Right renal cortex interstitium (tissue), 3 donors: ENCODE results near the gene CD200R1L. TPM values are rescaled to one million over a fixed set of nuclear protein-coding genes. Genes with fewer than 3 reads are reported as not detected.

Experiments used
- DNase-seq, 3 donors: peaks; one replicate each; pipeline ENCODE4 v3.0.0-alpha.2; 2013; ENCODE audit warnings: low read depth in 3 of 3, low spot score in 2 of 3
- polyA plus RNA-seq, 3 donors: library from polyadenylated mRNA; unstranded; fragments of 120-200 nt; gene quantifications; one replicate each; pipeline ENCODE4 v1.2.1, GENCODE V29; 2013; ENCODE audit not compliant: insufficient read length in 3 of 3

CD200R1L gene
- polyA plus RNA-seq, 3 donors, result not detected

GRCh38 chr3:112822064-112823055 is 24.3 kb downstream of the CD200R1L start:
- no peak for DNase-seq

GRCh38 chr3:112818289-112818688 is 28.4 kb downstream of the CD200R1L start:
- DNase-seq, result no peak

DNA sequence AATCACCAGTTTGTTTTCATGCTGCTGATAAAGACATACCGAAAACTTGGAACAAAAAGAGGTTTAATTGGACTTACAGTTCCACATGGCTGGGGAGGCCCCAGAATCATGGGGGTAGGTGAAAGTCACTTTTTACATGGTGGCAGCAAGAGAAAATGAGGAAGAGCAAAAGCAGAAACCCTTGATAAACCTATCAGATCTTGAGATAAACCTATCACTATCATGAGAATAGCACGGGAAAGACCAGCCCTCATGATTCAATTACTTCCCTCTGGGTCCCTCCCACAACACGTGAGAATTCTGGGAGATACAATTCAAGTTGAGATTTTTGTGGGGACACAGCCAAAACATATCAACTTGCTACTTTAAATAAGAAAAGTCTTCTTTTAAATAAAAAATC is 28.9 kb downstream of the CD200R1L start:
- no peak for DNase-seq

DNA sequence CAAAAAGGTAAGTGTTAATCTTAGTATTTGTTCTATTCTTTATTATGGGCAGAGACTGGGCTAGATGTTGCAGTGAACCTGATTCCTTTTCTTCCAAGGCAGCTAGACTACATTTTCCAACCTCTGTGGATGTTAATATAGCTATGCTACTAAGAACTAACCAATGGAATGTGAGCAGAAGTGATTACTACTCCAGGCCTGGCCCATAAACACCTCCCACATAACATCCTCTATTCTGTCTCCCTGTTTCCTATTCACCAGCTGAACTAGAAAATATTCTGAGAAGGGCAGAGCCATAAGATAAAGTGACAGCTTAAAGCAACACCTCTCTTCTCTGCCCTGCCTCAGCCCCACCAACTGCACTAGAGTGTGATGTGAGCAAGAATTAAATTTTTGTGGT is 29.4 kb downstream of the CD200R1L start:
- no peak for DNase-seq

GRCh38 chr3:112815981-112816380 is 30.7 kb downstream of the CD200R1L start:
- DNase-seq, result no peak

GRCh38 chr3:112814266-112814665 is 32.4 kb downstream of the CD200R1L start:
- DNase-seq, result no peak

- DNase-seq, result no peak
These were observed 32.9 kb downstream of the CD200R1L start for GRCh38 chr3:112813723-112814171.

- DNase-seq, result no peak
These were observed 33.6 kb downstream of the CD200R1L start for GRCh38 chr3:112813016-112813415.

DNA sequence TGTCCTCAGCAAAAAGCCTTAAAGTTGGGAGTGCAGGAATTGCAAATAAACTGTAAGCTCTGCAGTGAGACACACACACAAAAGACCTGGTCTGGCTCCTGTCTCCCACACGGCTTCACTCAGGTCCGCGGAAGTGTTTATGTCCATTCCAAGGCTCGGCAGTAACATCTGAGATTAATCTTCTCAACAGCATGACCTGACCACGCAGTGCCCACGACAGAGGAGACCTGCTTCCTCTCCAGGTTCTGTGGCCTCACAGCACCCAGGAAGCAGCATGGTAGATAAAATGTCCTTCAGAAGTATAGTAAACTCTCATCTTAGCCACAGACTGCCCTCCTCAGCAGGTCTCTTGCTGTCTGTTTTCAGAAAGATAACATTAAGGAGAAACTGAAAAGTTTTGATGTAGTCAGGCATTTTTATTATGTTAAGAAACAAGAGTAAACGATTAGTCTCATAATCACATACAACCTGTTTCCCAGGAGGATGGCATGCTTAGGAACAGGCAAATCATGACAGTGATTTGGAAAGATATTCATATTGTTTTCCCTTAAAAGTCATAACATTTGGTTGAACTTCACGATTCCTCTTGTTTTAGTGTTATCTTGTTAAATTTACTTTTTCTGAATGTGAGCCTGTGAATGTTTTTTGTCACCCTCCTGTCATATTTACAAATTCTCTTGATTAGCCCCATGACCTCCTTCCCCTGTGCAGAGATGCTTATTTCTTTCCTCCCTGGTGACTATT is 34.6 kb downstream of the CD200R1L start:
- DNase-seq, result no peak

- DNase-seq, result peak in 2 of 3 donors; percentile 32 to 38
These were observed 35.4 kb downstream of the CD200R1L start for GRCh38 chr3:112811131-112811884.

DNA sequence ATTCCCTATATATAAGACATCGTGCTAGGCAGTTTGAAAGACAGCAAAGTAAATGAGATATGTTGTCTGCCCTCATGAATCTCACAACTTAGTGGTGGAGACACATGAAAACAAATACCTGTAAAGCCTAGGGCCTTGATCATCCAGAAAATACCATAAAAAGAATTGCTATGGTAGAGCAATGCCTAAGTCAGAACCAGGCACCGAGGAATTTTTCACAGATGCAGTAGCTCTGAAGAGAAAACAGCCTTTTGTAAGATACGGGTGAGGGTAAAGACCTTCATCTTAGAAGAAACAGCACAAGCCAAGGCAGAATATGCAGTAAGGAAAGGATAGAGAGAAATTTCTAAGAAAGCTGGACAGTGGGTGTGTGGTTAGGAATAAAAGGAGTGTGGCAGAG is 36.1 kb downstream of the CD200R1L start:
- DNase-seq, result no peak

DNA sequence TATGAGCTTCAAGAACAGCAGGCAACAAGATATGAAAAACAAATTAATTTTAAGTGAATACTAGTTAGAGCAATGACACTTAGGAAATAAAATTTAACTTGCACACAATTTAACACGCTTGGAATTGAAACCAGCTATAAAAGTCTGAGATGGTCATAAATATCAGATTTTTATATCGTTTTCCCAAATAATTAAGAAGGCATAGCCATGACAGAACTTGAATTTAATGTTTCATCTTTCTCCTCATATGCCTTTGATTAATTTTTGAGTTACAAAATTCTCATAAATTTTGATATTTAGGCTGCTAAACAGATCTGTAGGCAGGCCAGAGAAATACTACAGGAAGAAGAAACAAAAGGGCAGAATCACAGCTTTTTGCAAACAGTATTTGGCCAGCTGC is 38.5 kb downstream of the CD200R1L start:
- no peak for DNase-seq

- no peak for DNase-seq
These were observed 39.0 kb downstream of the CD200R1L start for GRCh38 chr3:112807685-112808084.

GRCh38 chr3:112806903-112807302 is 39.8 kb downstream of the CD200R1L start:
- no peak for DNase-seq

DNA sequence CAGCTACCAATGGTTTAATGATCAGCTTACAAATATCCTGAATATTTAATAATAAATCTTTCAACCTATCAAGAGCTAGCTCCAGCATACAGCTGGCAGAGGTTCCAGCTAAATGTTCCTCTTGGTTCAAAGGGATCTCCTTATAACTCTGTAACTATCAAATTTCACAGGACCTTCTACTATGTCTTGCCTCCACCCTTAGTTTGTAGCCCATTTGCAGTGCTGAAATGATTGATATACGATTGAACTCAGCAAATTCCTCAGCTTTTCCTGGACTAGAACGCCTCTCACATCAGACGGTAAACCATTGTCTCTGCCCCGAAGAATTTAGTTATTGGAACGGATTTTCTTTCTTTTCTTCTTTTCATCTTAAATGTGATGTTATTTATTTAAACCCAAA is 41.5 kb downstream of the CD200R1L start:
- no peak for DNase-seq

DNA sequence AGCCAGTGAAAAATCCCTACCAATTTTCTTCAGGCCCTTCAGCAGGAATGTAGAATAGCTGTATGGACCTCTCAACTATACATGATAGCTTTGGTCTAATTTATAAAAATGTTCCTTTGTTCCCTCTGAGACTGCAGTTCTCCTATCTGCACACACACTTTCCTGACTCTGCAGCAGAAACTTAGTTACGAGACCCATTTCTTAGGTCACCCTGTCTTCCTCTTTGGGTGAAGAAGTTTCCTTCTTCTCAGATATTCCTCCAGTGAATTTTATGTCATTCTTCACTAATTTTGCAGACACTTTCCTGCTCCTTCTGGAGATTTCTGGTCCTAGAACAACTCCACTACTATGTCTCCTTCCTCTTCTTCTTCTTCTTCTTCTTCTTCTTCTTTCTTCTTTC is 42.6 kb downstream of the CD200R1L start:
- no peak for DNase-seq

DNA sequence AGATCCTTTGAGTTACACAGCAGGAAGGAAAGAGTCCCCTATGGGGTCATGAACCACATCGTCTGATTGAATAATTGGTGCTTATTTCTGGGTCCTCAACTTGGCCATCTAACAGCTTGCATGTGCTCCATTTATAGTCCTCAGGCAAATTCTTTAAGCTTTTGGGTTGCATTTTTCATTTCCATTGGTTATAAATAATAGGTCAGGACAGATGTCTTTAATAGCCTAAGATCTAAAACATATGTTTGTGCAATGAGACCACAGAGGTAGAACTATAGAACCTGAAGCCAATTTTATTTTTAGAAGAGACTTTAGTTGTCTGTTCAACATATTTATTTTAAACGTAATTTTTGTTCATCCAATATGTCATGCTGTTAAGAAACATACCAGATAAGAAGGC is 43.2 kb downstream of the CD200R1L start:
- DNase-seq, result no peak

- no peak for DNase-seq
These were observed 44.3 kb downstream of the CD200R1L start for GRCh38 chr3:112802338-112802737.

- no peak for DNase-seq
These were observed 46.7 kb downstream of the CD200R1L start for GRCh38 chr3:112799946-112800345.

GRCh38 chr3:112794622-112795172 is 52.0 kb downstream of the CD200R1L start:
- no peak for DNase-seq
